ENCODE measurements around the gene OMP.

OMP gene

GRCh38 chr11:77122576-77123212, 20.1 kb downstream of the OMP start:
- DNase-seq (ENCODE audit: low read depth in 3 of 3) = no peak

DNA sequence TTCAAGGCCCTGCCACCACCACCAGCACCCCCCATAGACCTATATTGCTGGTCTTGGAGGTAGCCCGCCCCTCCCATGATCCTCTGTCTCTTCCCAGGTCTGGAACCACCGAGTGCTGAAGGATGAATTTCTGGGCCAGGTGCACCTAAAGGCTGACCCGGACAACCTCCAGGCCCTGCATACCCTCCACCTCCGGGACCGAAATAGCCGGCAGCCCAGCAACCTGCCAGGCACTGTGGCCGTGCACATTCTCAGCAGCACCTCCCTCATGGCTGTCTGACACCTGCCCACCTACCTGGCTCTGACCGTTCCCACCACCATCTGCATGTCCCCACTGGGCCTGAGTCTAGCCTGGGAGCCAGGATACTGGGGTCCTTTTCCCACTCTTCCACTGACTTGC, 21.0 kb downstream of the OMP start:
- DNase-seq (ENCODE audit: low read depth in 3 of 3) = no peak

GRCh38 chr11:77124041-77124440, 21.4 kb downstream of the OMP start:
- DNase-seq (ENCODE audit: low read depth in 3 of 3) = no peak

DNA sequence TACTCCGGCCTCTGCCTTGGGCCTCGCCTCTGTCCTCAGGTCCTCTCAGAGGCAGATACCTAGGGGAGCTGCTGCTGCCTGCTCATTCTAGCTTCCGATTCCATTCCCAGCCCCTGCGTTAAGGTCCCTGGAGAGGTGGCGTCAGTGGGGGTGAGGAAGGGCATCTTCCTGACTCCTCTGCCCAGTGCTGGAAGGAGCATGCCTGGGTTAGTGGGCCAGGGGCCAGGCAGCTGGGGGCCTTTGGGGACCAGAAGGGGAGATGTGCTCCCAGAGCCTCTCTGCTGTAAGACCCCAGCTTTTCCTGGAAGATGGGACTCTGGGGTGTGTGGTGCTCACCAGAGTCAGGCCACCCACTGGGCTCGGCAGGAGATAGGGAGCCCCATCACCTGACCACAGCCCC, 21.8 kb downstream of the OMP start:
- no peak for DNase-seq (ENCODE audit: low read depth in 3 of 3)

- no peak for DNase-seq (ENCODE audit: low read depth in 3 of 3)
These were observed 22.6 kb downstream of the OMP start for GRCh38 chr11:77125191-77125590.

DNA sequence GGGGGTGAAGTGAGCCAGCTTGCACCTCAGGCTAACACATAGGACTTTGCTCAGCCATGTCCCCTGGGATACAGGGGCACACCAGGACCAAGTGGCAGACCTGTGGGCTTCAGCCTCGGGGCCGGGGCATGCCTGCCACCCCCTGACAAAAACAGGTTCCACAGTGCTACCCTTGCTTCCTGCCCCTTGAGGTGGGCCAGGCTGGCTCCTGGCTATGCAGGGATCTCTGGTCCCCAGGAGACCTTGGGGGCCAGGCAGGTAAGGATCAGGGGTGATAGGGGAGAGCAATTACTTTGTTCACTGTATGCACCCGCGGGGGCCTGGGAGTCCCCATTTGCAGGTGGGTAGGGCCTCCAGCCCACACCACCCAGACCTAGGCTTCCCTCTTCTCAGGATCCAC, 23.1 kb downstream of the OMP start:
- no peak for DNase-seq (ENCODE audit: low read depth in 3 of 3)

DNA sequence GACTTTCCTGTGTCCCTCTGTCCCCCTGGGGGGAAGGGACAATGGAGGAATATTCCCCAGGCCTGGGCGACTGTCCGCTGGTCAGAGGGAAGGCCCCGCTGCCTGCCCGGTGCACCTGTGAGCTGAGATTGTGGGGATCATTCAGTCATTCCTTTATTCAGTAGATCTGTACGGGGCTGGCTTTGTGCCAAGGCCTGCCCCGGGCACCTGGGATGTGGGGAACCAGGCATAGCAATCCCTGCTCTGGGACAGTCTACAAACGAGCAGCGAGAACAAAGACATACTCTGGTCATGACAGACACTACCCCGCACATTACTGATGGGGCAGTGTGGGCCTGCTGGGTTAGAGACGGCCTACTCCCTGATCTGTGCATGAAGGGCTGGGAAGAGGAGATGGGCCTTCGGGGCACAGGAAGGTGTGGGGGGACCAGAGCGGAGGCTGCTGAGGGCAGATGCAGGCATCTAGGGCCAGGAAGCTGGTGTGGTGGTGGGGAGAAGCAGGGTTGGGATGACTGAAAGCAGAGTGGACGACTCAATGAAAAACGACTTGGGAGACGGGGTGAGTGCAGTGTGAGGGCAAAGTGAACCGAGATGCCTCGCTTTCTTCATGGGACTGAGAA, 23.6 kb downstream of the OMP start:
- no peak for DNase-seq (ENCODE audit: low read depth in 3 of 3)

DNA sequence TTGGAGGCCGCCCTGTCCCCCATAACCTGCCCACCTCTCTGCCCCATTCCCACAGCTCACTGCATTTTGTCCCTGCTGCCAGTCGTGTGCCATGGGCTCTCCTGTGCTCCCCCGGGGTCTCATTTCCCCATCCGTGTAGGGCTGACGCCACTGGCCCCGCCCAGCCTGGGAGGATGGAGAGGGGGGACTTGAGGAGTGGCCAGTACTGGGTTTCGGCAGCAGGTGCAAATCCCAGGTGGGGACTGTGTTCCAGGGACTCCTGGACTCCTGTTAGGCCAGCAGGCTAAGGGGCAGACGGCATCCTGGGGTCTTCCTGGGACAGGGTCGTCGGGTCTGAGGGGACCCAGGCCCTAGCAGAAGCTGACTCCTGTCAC, 24.2 kb downstream of the OMP start:
- no peak for DNase-seq (ENCODE audit: low read depth in 3 of 3)

DNA sequence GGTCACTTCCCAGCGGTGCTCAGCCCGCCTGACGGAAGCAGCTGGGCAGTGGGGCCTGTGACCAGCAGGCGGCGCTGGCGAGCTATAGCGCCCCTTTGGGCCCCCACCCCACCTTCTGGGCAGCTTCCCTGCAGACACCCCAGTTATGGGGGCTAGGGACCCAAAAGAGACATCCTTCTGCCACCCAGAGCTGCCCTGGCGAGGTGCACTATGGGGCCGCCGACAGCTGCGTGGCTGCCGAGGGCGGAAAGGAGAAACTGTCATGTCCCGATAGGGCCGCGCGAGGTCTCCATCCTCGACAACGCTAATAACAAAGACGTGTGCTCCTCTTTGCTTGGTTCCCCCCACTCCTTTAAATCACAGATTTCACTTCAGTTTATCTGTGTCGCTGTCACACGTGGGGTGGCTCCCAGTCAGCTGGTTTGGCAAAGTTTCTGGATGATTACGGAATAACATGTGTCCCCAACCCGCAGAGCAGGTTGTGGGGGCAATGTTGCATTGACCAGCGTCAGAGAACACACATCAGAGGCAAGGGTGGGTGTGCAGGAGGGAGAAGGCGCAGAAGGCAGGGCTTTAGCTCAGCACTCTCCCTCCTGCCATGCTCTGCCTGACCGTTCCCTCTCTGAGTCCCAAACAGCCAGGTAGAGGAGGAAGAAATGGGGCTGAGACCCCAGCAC, 24.7 kb downstream of the OMP start:
- DNase-seq (ENCODE audit: low read depth in 3 of 3) = peak; percentile 5 to 51 (median 40)

DNA sequence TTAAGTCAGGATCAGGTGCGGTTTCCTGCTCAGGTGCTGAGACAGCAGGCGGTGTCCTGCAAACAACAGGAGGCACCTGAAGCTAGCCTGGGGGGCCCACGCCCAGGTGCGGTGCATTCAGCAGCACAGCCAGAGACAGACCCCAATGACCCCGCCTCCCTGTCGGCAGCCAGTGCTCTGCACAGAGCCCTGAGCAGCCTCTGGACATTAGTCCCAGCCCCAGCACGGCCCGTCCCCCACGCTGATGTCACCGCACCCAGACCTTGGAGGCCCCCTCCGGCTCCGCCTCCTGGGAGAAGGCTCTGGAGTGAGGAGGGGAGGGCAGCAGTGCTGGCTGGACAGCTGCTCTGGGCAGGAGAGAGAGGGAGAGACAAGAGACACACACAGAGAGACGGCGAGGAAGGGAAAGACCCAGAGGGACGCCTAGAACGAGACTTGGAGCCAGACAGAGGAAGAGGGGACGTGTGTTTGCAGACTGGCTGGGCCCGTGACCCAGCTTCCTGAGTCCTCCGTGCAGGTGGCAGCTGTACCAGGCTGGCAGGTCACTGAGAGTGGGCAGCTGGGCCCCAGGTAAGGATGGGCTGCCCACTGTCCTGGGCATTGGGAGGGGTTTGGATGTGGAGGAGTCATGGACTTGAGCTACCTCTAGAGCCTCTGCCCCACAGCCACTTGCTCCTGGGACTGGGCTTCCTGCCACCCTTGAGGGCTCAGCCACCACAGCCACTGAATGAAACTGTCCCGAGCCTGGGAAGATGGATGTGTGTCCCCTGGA, 25.5 kb downstream of the OMP start, which contains the start of gene MYO7A:
Gene MYO7A (plus strand): TSS at position 327 of the 772 bp plus-strand sequence. CDS start 2,389 bp downstream, outside the sequence.
- no peak for DNase-seq (ENCODE audit: low read depth in 3 of 3)

GRCh38 chr11:77129069-77129841, 26.6 kb downstream of the OMP start:
- no peak for DNase-seq (ENCODE audit: low read depth in 3 of 3)

DNA sequence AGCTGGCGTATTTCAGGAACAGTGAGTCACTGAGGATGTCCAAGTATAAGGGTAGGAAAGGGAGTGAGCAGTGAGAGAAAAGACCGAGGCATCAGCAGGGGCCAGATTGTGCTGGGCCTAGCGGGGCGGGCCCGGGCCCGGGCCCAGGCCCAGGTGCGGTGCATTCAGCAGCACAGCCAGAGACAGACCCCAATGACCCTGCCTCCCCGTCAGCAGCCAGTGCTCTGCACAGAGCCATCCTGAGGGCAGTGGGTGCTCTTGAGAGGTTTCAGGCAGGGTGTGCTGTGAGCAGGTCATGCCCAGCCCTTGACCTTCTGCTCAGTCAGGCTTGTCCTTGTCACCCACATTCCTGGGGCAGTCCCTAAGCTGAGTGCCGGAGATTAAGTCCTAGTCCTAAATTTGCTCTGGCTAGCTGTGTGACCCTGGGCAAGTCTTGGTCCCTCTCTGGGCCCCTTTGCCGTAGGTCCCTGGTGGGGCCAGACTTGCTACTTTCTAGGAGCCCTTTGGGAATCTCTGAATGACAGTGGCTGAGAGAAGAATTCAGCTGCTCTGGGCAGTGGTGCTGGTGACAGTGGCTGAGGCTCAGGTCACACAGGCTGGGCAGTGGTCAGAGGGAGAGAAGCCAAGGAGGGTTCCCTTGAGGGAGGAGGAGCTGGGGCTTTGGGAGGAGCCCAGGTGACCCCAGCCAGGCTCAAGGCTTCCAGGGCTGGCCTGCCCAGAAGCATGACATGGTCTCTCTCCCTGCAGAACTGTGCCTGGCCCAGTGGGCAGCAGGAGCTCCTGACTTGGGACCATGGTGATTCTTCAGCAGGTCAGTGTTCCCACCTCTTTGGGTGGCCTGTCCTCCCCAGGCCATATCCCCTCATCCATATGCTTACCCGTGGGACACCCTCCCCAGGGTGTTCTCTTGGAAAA, 27.5 kb downstream of the OMP start:
- no peak for DNase-seq (ENCODE audit: low read depth in 3 of 3)

GRCh38 chr11:77130763-77131513, 28.3 kb downstream of the OMP start:
- no peak for DNase-seq (ENCODE audit: low read depth in 3 of 3)

DNA sequence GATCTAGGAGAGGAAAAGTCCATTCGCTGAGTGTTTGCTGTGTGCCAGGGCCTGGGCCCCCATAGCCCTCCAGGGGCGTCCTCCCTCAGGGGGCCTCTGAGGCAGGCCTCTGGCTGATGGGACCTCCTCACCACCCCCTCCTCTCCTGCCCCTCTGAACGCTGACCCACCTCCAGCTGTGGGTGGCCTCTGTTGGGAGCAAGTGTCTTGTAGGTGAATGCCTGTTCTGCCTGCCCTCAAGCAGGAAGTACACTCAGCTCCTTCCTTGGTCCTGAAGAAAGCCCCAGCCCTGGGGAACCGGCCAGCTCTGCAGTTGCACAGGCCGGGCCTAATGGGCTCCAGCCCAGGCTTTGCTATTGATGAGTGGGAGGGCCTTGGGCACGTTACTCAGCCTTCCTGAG, 28.9 kb downstream of the OMP start:
- no peak for DNase-seq (ENCODE audit: low read depth in 3 of 3)

- DNase-seq (ENCODE audit: low read depth in 3 of 3) = no peak
These were observed 32.4 kb downstream of the OMP start for GRCh38 chr11:77135069-77135468.

DNA sequence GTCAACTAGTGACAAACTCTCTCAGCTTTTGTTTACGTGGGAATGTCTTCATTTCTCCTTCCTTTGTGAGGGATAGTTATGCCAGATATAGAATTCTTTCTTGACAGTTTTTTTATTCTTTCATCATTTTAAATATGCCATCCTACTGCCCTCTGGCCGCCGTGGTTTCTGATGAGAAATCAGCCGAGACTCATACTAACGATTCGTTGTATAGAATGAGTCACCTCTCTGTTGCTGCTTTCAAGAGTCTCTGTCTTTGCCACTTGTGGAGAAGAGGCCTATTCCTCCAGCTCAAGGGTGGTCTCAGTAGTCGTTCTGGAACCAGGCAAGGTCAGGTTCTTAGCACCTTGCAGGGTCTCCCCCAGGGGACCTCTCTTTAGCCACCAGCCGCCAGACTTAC, 33.4 kb downstream of the OMP start:
- DNase-seq (ENCODE audit: low read depth in 3 of 3) = no peak

DNA sequence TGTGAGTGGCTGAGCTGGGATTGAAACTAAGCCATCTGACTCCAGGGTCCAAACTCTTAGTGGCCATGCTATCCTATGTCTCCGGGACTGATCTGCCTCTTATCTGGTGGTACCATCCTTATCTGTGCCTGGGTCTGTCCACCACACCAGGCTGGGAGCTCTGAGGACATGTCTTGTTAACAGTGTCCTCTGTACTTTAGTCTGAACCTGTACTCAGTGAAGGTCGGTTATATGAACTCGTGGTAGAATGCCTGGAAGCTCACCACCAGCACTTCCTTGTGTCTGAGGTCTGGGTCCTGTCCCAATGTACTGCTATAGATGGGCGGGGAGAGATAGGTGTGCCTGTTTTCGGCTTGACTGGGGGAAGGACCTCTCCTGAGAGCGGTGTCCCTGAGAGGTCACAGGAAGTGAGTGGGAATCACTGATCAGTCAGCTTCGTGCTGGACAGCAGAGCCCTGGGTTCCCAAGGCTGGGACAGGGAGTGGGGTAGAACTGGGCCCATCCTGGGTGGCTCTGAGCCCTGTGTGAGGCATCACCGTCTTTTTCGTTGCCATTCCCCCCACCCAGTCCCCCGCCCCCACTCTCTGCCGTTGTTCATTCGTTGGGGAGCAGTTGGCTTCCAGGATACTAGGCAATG, 34.3 kb downstream of the OMP start:
- DNase-seq (ENCODE audit: low read depth in 3 of 3) = no peak

DNA sequence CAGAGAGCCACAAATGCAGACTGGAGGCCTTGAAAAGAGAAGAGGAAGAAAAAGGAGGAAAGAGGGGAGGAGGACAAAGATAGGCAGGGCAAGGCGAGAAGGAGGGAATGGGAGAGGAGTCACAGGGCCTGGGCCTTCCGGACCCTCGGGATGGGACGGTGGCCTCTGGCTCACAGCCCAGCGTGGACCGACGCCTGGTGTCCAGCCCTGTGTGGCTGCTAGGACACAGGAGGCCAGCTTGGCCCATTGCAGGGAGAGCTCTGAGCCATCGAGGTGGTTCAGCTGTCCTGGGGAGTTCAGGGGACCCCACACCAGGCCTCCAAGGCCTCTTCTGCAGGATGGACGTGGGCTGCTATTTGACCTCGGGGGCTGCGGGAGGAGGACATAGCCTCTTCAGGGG, 34.8 kb downstream of the OMP start:
- no peak for DNase-seq (ENCODE audit: low read depth in 3 of 3)

- no peak for DNase-seq (ENCODE audit: low read depth in 3 of 3)
These were observed 35.5 kb downstream of the OMP start for GRCh38 chr11:77138106-77138649.
